ENCODE results near the gene HEATR5B. TPM values are rescaled to one million over a fixed set of nuclear protein-coding genes. Genes with fewer than 3 reads are reported as not detected.

The HEATR5B gene
- total and polyA plus RNA-seq, 10 of the 15 experiments (the other 5 are each of a cell fraction or from before 2014, with no cell fraction given) = 4.1 to 34.7 (median 17.7) TPM

- TF ChIP-seq CREB1 (IDR thresholded peaks at IDR 0.05; ENCODE audit: low read depth) (no peak), BCL11A (IDR thresholded peaks at IDR 0.05; ENCODE audit: low read depth, low read length) (peak; percentile 50), POLR2AphosphoS5 (IDR thresholded peaks at IDR 0.05; ENCODE audit: low read length) (no peak), HDAC2 (IDR thresholded peaks at IDR 0.05) (no peak), FOXK2 (IDR thresholded peaks at IDR 0.05) (no peak), NR2C2 (IDR thresholded peaks at IDR 0.05; ENCODE audit: borderline replicate concordance, control insufficient read depth, insufficient read length, low read depth) (no peak), CUX1 (IDR thresholded peaks at IDR 0.05; ENCODE audit: insufficient replicate concordance, low read depth, low read length) (no peak), HDGF (IDR thresholded peaks at IDR 0.05) (no peak), JUND (IDR thresholded peaks at IDR 0.05; ENCODE audit: low read depth, low read length) (no peak), NFYB (IDR thresholded peaks at IDR 0.05; ENCODE audit: insufficient read depth, low read depth, low read length) (0 out of 2 replicates have a peak, but pooled peaks have one; percentile 14), MTA2 (IDR thresholded peaks at IDR 0.05; ENCODE audit: low read depth) (peak; percentile 54), TBL1XR1 (IDR thresholded peaks at IDR 0.05; ENCODE audit: low read depth, low read length) (peak; percentile 92), ATF7 (IDR thresholded peaks at IDR 0.05; ENCODE audit: low read depth) (peak; percentile 40; the same call in 1 of the 2 replicates), NFIC (IDR thresholded peaks at IDR 0.05; ENCODE audit: low read depth, low read length) (peak; percentile 72; the same call in 1 of the 2 replicates), CBX3 (IDR thresholded peaks at IDR 0.05; ENCODE audit: borderline replicate concordance, low read depth) (no peak), SUPT20H (IDR thresholded peaks at IDR 0.05; ENCODE audit: borderline replicate concordance, control insufficient read depth, low read depth, low read length) (no peak), POLR2AphosphoS2 (IDR thresholded peaks at IDR 0.05; ENCODE audit: low read depth, low read length) (no peak), JUNB (IDR thresholded peaks at IDR 0.05) (no peak)
- TF ChIP-seq, protein P1, sequence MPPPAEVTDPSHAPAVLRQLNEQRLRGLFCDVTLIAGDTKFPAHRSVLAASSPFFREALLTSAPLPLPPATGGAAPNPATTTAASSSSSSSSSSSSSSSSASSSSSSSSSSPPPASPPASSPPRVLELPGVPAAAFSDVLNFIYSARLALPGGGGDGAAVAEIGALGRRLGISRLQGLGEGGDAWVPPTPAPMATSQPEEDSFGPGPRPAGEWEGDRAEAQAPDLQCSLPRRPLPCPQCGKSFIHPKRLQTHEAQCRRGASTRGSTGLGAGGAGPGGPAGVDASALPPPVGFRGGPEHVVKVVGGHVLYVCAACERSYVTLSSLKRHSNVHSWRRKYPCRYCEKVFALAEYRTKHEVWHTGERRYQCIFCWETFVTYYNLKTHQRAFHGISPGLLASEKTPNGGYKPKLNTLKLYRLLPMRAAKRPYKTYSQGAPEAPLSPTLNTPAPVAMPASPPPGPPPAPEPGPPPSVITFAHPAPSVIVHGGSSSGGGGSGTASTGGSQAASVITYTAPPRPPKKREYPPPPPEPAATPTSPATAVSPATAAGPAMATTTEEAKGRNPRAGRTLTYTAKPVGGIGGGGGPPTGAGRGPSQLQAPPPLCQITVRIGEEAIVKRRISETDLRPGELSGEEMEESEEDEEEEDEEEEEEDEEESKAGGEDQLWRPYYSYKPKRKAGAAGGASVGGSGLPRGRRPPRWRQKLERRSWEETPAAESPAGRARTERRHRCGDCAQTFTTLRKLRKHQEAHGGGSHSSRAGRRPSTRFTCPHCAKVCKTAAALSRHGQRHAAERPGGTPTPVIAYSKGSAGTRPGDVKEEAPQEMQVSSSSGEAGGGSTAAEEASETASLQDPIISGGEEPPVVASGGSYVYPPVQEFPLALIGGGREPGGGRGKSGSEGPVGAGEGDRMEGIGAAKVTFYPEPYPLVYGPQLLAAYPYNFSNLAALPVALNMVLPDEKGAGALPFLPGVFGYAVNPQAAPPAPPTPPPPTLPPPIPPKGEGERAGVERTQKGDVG (CRISPR knock-in tag; IDR thresholded peaks at IDR 0.05) = no peak
These were observed 78.9 kb downstream of the HEATR5B start (continued) for GRCh38 chr2:37005118-37005868.

Data from GM12878 (cell line).